ENCODE results near the gene CD300A. TPM values are rescaled to one million over a fixed set of nuclear protein-coding genes. Genes with fewer than 3 reads are reported as not detected.
"Not testable (repeated sequence)": the region's sequence is repeated elsewhere in the genome, so short reads cannot be mapped to it uniquely, and the experiment has no call there.

CD300A gene
- polyA plus RNA-seq, 1 donor (not counting 4 experiments of a cell fraction or from before 2014, with no cell fraction given) = 0.07 TPM

GRCh38 chr17:74516561-74517328 is 50.3 kb downstream of the CD300A start:
- Histone ChIP-seq H3K4me1 (ENCODE audit: control insufficient read depth, extremely low read depth, insufficient read depth, low read length) (no peaks in the 10 kb centered on the region), H3K36me3 (ENCODE audit: control insufficient read depth in 2 of 2, extremely low read depth in 1 of 2, insufficient read depth in 2 of 2, low read length in 2 of 2) (no peaks in the 10 kb centered on the region), H3K4me3 (ENCODE audit: control insufficient read depth in 2 of 3, extremely low read depth in 1 of 3, insufficient read depth in 2 of 3, low read depth in 1 of 3, low read length in 3 of 3) (no peak overlapping the region), H3K9me1 (ENCODE audit: control insufficient read depth, extremely low read depth, insufficient read depth, low read length) (no peaks in the 10 kb centered on the region), H3K27me3 (ENCODE audit: control insufficient read depth, extremely low read depth, insufficient read depth, low read length) (no peaks in the 10 kb centered on the region), H3K4me2 (ENCODE audit: control insufficient read depth, extremely low read depth, insufficient read depth, low read depth, low read length) (no peak overlapping the region), H3K9me3 (ENCODE audit: control insufficient read depth, low read depth, low read length) (peaks cover 10% of the 10 kb centered on the region), H3K79me2 (ENCODE audit: control insufficient read depth, insufficient read depth, low read length) (no peaks in the 10 kb centered on the region), H3K27ac (ENCODE audit: control insufficient read depth, insufficient read depth, low read length) (no peak overlapping the region), H2AFZ (ENCODE audit: control insufficient read depth, low read length) (no peak overlapping the region), H4K20me1 (ENCODE audit: control insufficient read depth, extremely low read depth, insufficient read depth, low read length) (no peaks in the 10 kb centered on the region), H3K9ac (ENCODE audit: control insufficient read depth, extremely low read depth, insufficient read depth, low read length) (no peak overlapping the region)
- no peak for DNase-seq (ENCODE audit: low read depth, low spot score)
- FAIRE-seq = no peak
- no peak for TF ChIP-seq EZH2 (IDR thresholded peaks at IDR 0.05; ENCODE audit: low read length)
- TF ChIP-seq CTCF (optimal IDR thresholded peaks at IDR 0.05 in 1 of 3, IDR thresholded peaks at IDR 0.05 in 1 of 3, conservative IDR thresholded peaks at IDR 0.05 in 1 of 3; ENCODE audit: extremely low read depth in 1 of 3, insufficient read depth in 2 of 3, low read length in 3 of 3) = no peak
- dilution Hi-C loops (cut with MboI; ENCODE audit: extremely low pct_ligation_motif_present, low sequenced_read_pairs) = no loop called here

- H3K4me1 ChIP-seq (ENCODE audit: control insufficient read depth, extremely low read depth, insufficient read depth, low read length); H3K4me3 ChIP-seq (ENCODE audit: control insufficient read depth in 2 of 3, extremely low read depth in 1 of 3, insufficient read depth in 2 of 3, low read depth in 1 of 3, low read length in 3 of 3); H3K27me3 ChIP-seq (ENCODE audit: control insufficient read depth, extremely low read depth, insufficient read depth, low read length); H3K4me2 ChIP-seq (ENCODE audit: control insufficient read depth, extremely low read depth, insufficient read depth, low read depth, low read length); DNase-seq (ENCODE audit: low read depth, low spot score); H3K79me2 ChIP-seq (ENCODE audit: control insufficient read depth, insufficient read depth, low read length); H3K36me3 ChIP-seq (ENCODE audit: control insufficient read depth in 2 of 2, extremely low read depth in 1 of 2, insufficient read depth in 2 of 2, low read length in 2 of 2); dilution Hi-C loops (cut with MboI; ENCODE audit: extremely low pct_ligation_motif_present, low sequenced_read_pairs); FAIRE-seq; H3K27ac ChIP-seq (ENCODE audit: control insufficient read depth, insufficient read depth, low read length); H3K9ac ChIP-seq (ENCODE audit: control insufficient read depth, extremely low read depth, insufficient read depth, low read length); H3K9me1 ChIP-seq (ENCODE audit: control insufficient read depth, extremely low read depth, insufficient read depth, low read length); H2AFZ ChIP-seq (ENCODE audit: control insufficient read depth, low read length); H4K20me1 ChIP-seq (ENCODE audit: control insufficient read depth, extremely low read depth, insufficient read depth, low read length): not testable (repeated sequence)
- H3K9me3 ChIP-seq (ENCODE audit: control insufficient read depth, low read depth, low read length) = peaks cover 10% of the 10 kb centered on the region
These were observed 52.1 kb downstream of the CD300A start for GRCh38 chr17:74518413-74518981.
